ENCODE measurements around the gene TSPEAR.
"Not testable (repeated sequence)": the region's sequence is repeated elsewhere in the genome, so short reads cannot be mapped to it uniquely, and the experiment has no call there.

Gene TSPEAR

DNA sequence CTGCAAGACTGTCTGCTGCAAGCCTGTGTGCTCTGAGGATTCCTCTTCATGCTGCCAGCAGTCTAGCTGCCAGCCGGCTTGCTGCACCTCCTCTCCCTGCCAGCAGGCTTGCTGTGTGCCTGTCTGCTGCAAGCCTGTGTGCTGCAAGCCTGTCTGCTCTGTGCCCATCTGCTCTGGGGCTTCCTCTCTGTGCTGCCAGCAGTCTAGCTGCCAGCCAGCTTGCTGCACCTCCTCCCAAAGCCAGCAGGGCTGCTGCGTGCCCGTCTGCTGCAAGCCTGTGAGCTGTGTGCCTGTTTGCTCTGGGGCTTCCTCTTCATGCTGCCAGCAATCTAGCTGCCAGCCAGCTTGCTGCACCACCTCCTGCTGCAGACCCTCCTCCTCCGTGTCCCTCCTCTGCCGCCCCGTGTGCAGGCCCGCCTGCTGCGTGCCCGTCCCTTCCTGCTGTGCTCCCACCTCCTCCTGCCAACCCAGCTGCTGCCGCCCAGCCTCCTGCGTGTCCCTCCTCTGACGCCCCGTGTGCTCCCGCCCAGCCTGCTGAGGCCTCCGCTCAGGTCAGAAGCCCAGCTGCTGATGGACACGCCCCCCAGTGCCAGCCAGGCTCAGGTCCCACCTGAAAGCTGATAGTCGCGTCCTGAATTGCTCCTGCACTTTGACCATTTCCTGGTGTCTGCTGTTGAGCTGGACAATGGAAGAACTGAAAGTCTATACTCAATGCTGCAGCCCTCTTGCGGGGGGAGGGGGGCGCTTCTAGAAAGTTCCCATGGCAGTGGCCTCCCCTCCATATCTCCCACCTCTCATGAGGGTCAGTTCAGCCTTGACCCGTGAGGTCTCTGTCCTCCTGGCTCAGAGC, 136.7 kb downstream of the TSPEAR start:
- DNase-seq (ENCODE audit: low read depth) = no peak
- H3K4me3 ChIP-seq (ENCODE audit: low read depth, low read length) = no peak overlapping the region
- TF ChIP-seq, protein P1, sequence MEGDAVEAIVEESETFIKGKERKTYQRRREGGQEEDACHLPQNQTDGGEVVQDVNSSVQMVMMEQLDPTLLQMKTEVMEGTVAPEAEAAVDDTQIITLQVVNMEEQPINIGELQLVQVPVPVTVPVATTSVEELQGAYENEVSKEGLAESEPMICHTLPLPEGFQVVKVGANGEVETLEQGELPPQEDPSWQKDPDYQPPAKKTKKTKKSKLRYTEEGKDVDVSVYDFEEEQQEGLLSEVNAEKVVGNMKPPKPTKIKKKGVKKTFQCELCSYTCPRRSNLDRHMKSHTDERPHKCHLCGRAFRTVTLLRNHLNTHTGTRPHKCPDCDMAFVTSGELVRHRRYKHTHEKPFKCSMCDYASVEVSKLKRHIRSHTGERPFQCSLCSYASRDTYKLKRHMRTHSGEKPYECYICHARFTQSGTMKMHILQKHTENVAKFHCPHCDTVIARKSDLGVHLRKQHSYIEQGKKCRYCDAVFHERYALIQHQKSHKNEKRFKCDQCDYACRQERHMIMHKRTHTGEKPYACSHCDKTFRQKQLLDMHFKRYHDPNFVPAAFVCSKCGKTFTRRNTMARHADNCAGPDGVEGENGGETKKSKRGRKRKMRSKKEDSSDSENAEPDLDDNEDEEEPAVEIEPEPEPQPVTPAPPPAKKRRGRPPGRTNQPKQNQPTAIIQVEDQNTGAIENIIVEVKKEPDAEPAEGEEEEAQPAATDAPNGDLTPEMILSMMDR (IDR thresholded peaks at IDR 0.05; ENCODE audit: control insufficient read depth, extremely low read depth, insufficient read depth) = no peak

DNA sequence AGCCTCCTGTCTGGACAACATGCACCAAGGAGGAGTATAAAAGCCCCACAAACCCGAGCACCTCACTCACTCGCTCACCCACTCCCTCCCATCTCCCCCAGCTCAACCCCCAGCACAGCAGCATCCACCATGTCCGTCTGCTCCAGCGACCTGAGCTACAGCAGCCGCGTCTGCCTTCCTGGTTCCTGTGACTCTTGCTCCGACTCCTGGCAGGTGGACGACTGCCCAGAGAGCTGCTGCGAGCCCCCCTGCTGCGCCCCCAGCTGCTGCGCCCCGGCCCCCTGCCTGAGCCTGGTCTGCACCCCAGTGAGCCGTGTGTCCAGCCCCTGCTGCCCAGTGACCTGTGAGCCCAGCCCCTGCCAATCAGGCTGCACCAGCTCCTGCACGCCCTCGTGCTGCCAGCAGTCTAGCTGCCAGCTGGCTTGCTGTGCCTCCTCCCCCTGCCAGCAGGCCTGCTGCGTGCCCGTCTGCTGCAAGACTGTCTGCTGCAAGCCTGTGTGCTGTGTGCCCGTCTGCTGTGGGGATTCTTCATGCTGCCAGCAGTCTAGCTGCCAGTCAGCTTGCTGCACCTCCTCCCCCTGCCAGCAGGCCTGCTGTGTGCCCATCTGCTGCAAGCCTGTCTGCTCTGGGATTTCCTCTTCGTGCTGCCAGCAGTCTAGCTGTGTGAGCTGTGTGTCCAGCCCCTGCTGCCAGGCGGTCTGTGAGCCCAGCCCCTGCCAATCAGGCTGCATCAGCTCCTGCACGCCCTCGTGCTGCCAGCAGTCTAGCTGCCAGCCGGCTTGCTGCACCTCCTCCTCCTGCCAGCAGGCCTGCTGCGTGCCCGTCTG, 137.5 kb downstream of the TSPEAR start, which contains the start of gene KRTAP10-4:
TSS of gene KRTAP10-4 (plus strand) at position 100 of the 827 bp plus-strand sequence. CDS start at position 130, 30 bp downstream.
- not testable (repeated sequence) for DNase-seq (ENCODE audit: low read depth); H3K4me3 ChIP-seq (ENCODE audit: low read depth, low read length)

DNA sequence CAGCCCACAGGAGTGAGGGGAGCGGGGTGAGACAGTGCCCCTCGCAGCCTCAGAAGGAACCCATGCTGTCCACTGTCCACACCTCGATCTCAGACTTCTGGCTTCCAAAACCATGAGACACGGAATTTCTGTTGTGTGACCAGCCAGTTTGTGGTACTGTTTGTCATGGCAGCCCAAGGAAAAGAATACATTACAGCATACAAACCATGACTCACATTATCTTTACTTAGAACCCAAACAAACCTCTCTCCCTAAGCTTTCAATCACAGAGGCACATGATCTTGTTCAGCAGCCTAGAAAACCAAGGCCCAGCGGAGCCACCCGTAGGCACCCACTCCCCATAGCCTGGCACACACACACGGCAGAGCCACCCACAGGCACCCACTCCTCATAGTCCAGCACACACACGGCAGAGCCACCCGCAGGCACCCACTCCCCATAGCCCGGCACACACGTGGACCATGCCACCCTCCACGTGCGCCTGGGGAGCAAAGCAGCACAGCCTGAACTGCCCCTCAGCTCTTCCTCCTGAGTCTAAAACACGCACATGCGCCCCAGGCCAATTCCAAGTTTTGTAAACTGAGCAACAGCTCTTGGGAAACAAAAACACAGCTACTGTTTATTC, 138.3 kb downstream of the TSPEAR start:
- no peak overlapping the region for H3K4me3 ChIP-seq (ENCODE audit: low read depth, low read length)
- no peak for DNase-seq (ENCODE audit: low read depth)
- TF ChIP-seq, protein P1 (IDR thresholded peaks at IDR 0.05; ENCODE audit: control insufficient read depth, extremely low read depth, insufficient read depth) = no peak

DNA sequence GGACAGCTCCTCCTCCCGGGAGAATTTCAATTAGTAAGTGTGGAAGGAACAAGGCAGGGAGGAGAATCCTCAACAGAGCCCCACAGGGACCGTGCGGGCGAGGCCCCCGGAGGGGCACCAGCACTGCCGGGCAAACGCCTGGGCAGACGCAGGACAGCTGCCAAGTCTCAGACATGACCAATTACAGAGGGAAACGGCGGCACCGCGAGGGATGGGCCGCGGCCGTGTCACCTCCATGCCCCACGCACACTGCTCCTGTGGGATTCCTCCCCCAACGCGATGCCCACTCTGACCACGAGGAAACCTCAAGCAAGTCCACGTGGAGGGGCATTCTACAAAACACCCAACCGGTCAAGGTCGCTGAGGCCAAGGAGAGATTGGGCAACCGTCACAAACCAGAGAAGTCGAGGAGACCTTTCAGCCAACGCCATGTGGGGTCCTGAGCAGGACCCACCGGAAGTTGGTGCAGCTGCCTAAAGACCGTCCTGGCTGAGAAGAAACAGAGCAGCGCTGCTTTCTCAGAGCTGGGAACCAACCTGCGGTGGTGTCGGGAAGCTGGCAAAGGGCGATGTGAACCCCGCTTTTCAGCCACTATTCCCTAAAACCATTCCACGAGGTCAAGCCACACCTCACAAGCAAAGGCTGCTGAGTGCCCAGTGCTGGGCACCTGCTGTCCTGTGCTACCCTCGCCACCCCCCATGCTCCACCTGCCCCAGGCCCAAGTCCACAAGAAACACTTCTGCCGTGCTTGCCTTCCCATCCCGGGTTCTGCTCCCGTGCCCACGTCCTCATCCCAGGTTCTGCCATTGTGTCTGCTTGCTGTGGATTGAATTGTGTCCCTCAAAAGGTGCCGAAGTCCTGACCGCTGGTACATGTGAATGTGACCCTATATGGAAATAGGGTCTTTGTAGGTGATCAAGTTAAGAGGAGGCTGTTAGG, 139.3 kb downstream of the TSPEAR start:
- TF ChIP-seq, protein P1 (IDR thresholded peaks at IDR 0.05; ENCODE audit: control insufficient read depth, extremely low read depth, insufficient read depth) = no peak
- no peak for DNase-seq (ENCODE audit: low read depth)
- no peak overlapping the region for H3K4me3 ChIP-seq (ENCODE audit: low read depth, low read length)

DNA sequence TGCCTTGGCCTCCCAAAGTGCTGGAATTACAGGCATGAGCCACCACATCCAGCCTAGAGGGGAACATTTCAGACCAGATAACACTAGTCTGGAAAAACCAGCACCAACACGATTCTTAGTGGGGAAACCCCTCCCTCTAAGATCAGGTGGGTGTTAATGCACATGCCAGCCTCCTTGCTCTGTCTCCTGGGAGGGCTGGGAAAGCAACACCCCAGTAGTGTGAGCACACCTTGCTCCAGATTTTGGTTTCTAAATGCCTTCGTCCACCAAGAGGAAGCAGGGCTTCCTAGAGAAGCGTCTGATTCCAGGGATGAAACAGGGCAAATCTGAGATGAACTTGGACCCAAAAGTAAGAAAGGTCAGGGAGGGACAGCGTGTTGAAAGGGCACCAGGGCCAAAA, 140.1 kb downstream of the TSPEAR start:
- TF ChIP-seq, protein P1 (IDR thresholded peaks at IDR 0.05; ENCODE audit: control insufficient read depth, extremely low read depth, insufficient read depth) = no peak
- no peak for DNase-seq (ENCODE audit: low read depth)
- no peak overlapping the region for H3K4me3 ChIP-seq (ENCODE audit: low read depth, low read length)

DNA sequence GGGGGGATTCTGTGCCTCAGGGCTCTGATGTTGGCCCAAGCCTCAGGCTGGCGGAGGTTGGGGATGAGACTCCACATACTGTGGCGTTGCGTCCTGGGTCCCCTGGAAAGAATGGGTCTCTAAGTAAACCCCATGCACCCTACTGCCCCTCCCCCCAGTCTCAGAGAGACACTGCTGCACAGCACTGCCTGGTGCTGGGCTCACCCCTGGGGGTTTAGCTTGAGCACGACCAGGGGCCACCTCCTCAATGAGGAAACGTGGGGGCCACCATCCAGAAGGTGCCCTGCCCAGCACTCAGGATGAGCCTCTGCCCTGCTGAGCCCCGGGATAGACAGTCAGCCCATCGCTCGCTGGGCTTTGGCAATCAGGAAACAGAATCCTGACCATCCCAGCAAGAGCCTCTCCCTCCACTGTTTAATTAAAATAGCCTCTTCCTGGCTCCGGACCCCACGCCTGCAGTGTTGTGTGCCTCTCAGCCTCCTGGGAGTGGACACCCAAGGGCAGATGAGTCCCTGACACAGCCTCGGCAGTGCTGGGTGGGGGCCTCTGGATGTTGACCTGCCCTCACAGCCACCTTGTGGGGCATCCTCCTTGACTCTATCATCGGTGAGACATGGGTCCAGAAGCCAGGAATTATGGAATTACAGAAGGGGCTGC, 141.4 kb downstream of the TSPEAR start:
- TF ChIP-seq, protein P1 (IDR thresholded peaks at IDR 0.05; ENCODE audit: control insufficient read depth, extremely low read depth, insufficient read depth) = no peak
- no peak for DNase-seq (ENCODE audit: low read depth)
- H3K4me3 ChIP-seq (ENCODE audit: low read depth, low read length) = no peak overlapping the region

Measured in LNCaP clone FGC (cell line).